GM23248 (cell line): Measurements from ENCODE around the gene LPCAT2. TPM values are rescaled to one million over a fixed set of nuclear protein-coding genes. Genes with fewer than 3 reads are reported as not detected.

Experiments used
- DNase-seq: peaks from one replicate; pipeline ENCODE4 v3.0.0-alpha.2; 2015
- H2AFZ ChIP-seq: fragments of 200-600 bp; sonication (generic); 2 replicates; pipeline ENCODE4 v1.6.1; 2016; ENCODE audit warnings: antibody characterized with exemption
- H3F3A ChIP-seq: fragments of 200-600 bp; sonication (generic); 2 replicates; pipeline ENCODE4 v1.6.1; 2016; ENCODE audit warnings: mild to moderate bottlenecking, antibody characterized with exemption, mixed run types; ENCODE audit not compliant: insufficient read depth
- H3K27ac ChIP-seq: fragments of 200-600 bp; sonication (generic); 2 replicates; pipeline ENCODE4 v1.5.1; 2016; ENCODE audit warnings: mild to moderate bottlenecking
- H3K27me3 ChIP-seq: fragments of 200-600 bp; sonication (generic); replicated peaks from 2 replicates; pipeline ENCODE4 v1.6.1; 2016; ENCODE audit warnings: mild to moderate bottlenecking; ENCODE audit not compliant: insufficient read depth
- H3K36me3 ChIP-seq: fragments of 200-600 bp; sonication (generic); 2 replicates; pipeline ENCODE4 v1.6.1; 2016; ENCODE audit warnings: low read depth, mild to moderate bottlenecking
- H3K4me1 ChIP-seq: fragments of 200-600 bp; sonication (generic); 2 replicates; pipeline ENCODE4 v1.6.1; 2016; ENCODE audit warnings: mild to moderate bottlenecking; ENCODE audit not compliant: insufficient read depth
- H3K4me2 ChIP-seq: fragments of 200-600 bp; sonication (generic); one replicate; pipeline ENCODE4 v1.6.1; 2016; ENCODE audit warnings: mild to moderate bottlenecking; ENCODE audit not compliant: unreplicated experiment
- H3K4me3 ChIP-seq: fragments of 200-600 bp; sonication (generic); 2 replicates; pipeline ENCODE4 v1.5.1; 2016; ENCODE audit warnings: mild to moderate bottlenecking
- H3K79me2 ChIP-seq: fragments of 200-600 bp; sonication (generic); 2 replicates; pipeline ENCODE4 v1.6.1; 2016; ENCODE audit warnings: mild to moderate bottlenecking; ENCODE audit not compliant: insufficient read depth
- H3K9ac ChIP-seq: fragments of 200-600 bp; sonication (generic); 2 replicates; pipeline ENCODE4 v1.6.1; 2016; ENCODE audit warnings: mild to moderate bottlenecking
- H3K9me2 ChIP-seq: fragments of 200-600 bp; sonication (generic); 2 replicates; pipeline ENCODE4 v1.6.1; 2016; ENCODE audit warnings: mixed run types, mild to moderate bottlenecking, moderate library complexity; ENCODE audit not compliant: insufficient read depth
- H3K9me3 ChIP-seq: fragments of 200-600 bp; sonication (generic); one replicate; pipeline ENCODE4 v1.6.1; 2017; ENCODE audit warnings: low read depth
- H4K20me1 ChIP-seq: fragments of 200-600 bp; sonication (generic); 2 replicates; pipeline ENCODE4 v1.6.0; 2016; ENCODE audit not compliant: insufficient read depth
- EZH2 ChIP-seq: fragments of 200-600 bp; sonication (generic); IDR thresholded peaks from 2 replicates; pipeline ENCODE4 v1.6.1; 2018; ENCODE audit warnings: antibody characterized with exemption, mild to moderate bottlenecking; ENCODE audit not compliant: insufficient read depth, poor library complexity, severe bottlenecking
- EZH2phosphoT487 ChIP-seq: fragments of 200-600 bp; sonication (generic); IDR thresholded peaks from 2 replicates; pipeline ENCODE4 v1.6.1; 2018; ENCODE audit warnings: antibody characterized with exemption, moderate library complexity, mild to moderate bottlenecking, low read depth; ENCODE audit not compliant: insufficient read depth
- WGBS, 2 experiments: methylation state at CpG; one replicate each; pipeline ENCODE4 v1.1.6; 2015 to 2017; ENCODE audit warnings: low lambda C conversion rate in 2 of 2, low coverage in 1 of 2; ENCODE audit errors: missing lambda C conversion rate in 2 of 2; 5-methylcytosine and 5-hydroxymethylcytosine counted together
- in situ Hi-C: fragments of 300-500 bp; cut with MboI; formaldehyde crosslinking; loops from 2 replicates; pipeline ENCODE4 v1.15.0; 2020
- polyA plus RNA-seq: library from polyadenylated mRNA; unstranded; fragments of >200 nt; fragmentation: Nextera tagmentation; extraction: Ambion mirVana; gene quantifications from 2 replicates; pipeline ENCODE4 v1.2.1, GENCODE V29; 2016
- total RNA-seq: library from RNA; depleted of rRNA; stranded (reverse); fragments of >200 nt; shearing (Covaris generic); gene quantifications from 2 replicates; pipeline ENCODE4 v1.2.3, GENCODE V29; 2014

Gene LPCAT2
- total and polyA plus RNA-seq, 2 experiments from 2014 or later = 11.4 to 12.4 TPM

DNA sequence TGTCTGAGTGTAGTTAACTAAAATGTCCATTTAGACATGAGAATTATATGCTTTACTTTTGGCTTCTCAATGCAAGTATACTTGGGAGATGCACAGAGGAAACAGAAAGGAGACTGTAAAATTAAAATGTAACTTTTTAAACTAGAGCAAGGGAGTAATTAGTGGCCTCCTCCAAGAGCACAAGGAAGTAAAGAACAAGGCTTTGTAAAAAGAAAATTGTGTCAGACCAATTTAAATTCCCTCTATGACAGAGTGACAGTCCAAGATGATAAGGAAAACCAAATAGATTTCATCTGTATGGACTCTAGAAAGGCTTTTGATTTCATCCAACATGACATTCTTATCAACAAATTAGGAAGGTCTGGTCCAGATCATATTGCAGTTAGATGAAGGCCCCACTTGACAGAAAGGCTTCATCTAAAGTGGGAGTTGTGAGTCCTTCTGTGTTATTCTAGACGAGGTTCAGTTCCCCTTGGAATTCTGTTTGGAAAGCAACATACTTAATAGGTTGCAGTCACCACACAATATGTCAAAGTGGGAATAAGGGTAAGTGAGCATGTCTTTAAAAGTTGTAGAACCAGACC is 51.2 kb downstream of the LPCAT2 start:
- Histone ChIP-seq H3K36me3 (no peaks in the 10 kb centered on the region), H3K4me2 (no peak overlapping the region), H3K27me3 (no peaks in the 10 kb centered on the region), H3K4me3 (no peak overlapping the region), H3K79me2 (no peaks in the 10 kb centered on the region), H3K4me1 (peaks cover 48% of the 10 kb centered on the region), H3K9ac (no peak overlapping the region), H2AFZ (no peak overlapping the region), H3F3A (peaks cover 52% of the 10 kb centered on the region), H3K9me2 (no peaks in the 10 kb centered on the region), H3K9me3 (no peaks in the 10 kb centered on the region), H3K27ac (no peak overlapping the region), H4K20me1 (no peaks in the 10 kb centered on the region)
- in situ Hi-C loops = no loop called here
- TF ChIP-seq EZH2phosphoT487 (no peak), EZH2 (no peak)
- WGBS, 2 experiments = 82 to 85% methylated on average over 1 of the region's 1 CpG
- DNase-seq = no peak

DNA sequence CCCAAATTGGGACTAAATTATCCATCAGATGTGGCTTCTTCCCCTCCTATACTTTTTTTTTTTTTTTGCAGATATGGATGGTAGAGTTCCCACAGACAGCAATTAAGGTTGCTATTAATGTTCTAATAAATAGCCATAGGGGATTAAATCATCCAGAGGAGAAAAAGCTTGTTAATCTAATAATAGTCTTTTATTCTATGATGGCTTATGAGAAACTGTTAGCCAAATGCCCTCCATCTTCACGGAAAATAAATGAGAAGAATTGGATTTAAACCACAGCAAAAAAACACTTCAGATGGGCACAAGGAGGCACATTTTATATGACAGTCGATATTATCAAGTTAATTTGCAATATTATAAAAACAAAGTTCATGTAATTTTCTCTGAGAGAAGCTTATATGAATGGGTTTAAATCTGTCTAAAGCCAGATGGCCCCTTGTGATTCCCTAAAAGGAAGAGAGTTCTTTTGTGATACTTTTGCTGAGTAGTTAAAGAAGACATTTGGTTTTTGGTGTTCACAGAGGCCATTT is 52.5 kb downstream of the LPCAT2 start:
- Histone ChIP-seq H3K4me2 (no peak overlapping the region), H3F3A (peaks cover 48% of the 10 kb centered on the region), H3K9me3 (no peaks in the 10 kb centered on the region), H3K4me1 (peaks cover 39% of the 10 kb centered on the region), H4K20me1 (no peaks in the 10 kb centered on the region), H3K9me2 (no peaks in the 10 kb centered on the region), H2AFZ (no peak overlapping the region), H3K27me3 (no peaks in the 10 kb centered on the region), H3K79me2 (no peaks in the 10 kb centered on the region), H3K27ac (no peak overlapping the region), H3K4me3 (no peak overlapping the region), H3K36me3 (no peaks in the 10 kb centered on the region), H3K9ac (no peak overlapping the region)
- no peak for DNase-seq
- in situ Hi-C loops = no loop called here
- TF ChIP-seq EZH2 (no peak), EZH2phosphoT487 (no peak)
- WGBS, 2 experiments = 96 to 97% methylated on average over 2 of the region's 2 CpGs

DNA sequence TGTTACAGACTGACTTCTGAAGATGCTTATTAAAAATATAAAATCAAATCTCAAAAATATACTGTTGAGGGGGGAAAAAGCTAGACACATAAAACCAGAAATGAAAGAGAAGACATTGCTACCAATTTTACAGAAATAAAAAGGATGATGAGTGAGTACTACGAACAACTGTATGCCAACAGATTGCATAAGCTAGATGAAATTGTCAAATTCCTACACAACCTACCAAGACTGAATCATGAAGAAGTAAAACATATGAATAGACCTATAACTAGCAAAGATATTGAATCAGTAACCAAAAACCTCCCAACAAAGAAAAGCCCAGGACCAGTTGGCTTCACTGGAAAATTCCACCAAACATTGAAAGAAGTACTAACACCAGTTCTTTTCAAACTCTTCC is 54.1 kb downstream of the LPCAT2 start:
- in situ Hi-C loops = no loop called here
- Histone ChIP-seq H3K9me2 (no peaks in the 10 kb centered on the region), H3K9ac (peak overlapping the region; percentile 7; the same call in 1 of the 2 replicates), H3F3A (peaks cover 40% of the 10 kb centered on the region), H3K27ac (peak overlapping the region; percentile 68), H3K27me3 (no peaks in the 10 kb centered on the region), H3K4me1 (peaks cover 48% of the 10 kb centered on the region), H3K36me3 (no peaks in the 10 kb centered on the region), H4K20me1 (no peaks in the 10 kb centered on the region), H3K9me3 (no peaks in the 10 kb centered on the region), H2AFZ (no peak overlapping the region), H3K79me2 (no peaks in the 10 kb centered on the region), H3K4me3 (peak overlapping the region; percentile 9; the same call in 1 of the 2 replicates), H3K4me2 (peak overlapping the region; percentile 51)
- TF ChIP-seq EZH2 = no peak
- TF ChIP-seq EZH2phosphoT487 = no peak
- DNase-seq = peak; percentile 71
- 30 to 32% methylated on average over 1 of the region's 1 CpG for WGBS, 2 experiments

DNA sequence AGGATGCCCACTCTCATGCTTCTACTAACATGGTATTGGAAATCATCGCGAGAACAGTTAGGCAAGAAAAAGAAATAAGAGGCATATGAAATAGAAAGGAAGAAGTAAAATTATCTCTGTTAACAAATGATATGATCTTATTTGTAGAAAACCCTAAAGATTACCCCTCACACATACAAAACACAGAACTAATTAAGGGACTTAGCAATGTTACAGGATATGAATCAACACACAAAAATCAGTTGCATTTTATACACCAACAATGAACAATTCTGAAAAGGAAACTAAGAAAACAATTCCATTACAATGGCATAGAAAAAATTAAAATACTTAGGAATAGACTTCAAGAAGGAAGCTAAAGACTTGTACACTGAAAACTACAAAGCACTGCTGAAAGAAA is 54.9 kb downstream of the LPCAT2 start:
- Histone ChIP-seq H3F3A (peaks cover 32% of the 10 kb centered on the region), H3K79me2 (no peaks in the 10 kb centered on the region), H3K9me3 (no peaks in the 10 kb centered on the region), H3K27me3 (no peaks in the 10 kb centered on the region), H3K4me2 (peak overlapping the region; percentile 51), H3K27ac (peak overlapping the region; percentile 68), H3K9ac (no peak overlapping the region), H2AFZ (no peak overlapping the region), H3K9me2 (no peaks in the 10 kb centered on the region), H4K20me1 (no peaks in the 10 kb centered on the region), H3K36me3 (no peaks in the 10 kb centered on the region), H3K4me3 (0 out of 2 replicates have a peak overlapping the region, but pooled peaks have one; percentile 9), H3K4me1 (peaks cover 52% of the 10 kb centered on the region)
- TF ChIP-seq EZH2phosphoT487 = no peak
- no peak for TF ChIP-seq EZH2
- DNase-seq = peak; percentile 17
- in situ Hi-C loops = no loop called here
- 95 to 96% methylated on average over 2 of the region's 2 CpGs for WGBS, 2 experiments
